Ovary (tissue), 3 donors: ENCODE measurements around the gene DCLK3.

Source experiments
- POLR2A ChIP-seq: fragments of 450-650 bp; IDR thresholded peaks from one replicate; pipeline ENCODE4 v1.6.1; 2017; ENCODE audit warnings: antibody characterized with exemption, mild to moderate bottlenecking, moderate library complexity
- TF ChIP-seq, protein P1 (sequence below), 3 donors: fragments of 450-650 bp in 2 of 3; fragments of 200-600 bp in 1 of 3; IDR thresholded peaks; one replicate each; pipeline versions ENCODE4 v1.5.1 to v1.8.0; 2016 to 2022; ENCODE audit warnings: antibody characterized with exemption in 3 of 3, mild to moderate bottlenecking in 1 of 3
- donor health status: DM: no; HTN: no; CAD: no.

DNA sequence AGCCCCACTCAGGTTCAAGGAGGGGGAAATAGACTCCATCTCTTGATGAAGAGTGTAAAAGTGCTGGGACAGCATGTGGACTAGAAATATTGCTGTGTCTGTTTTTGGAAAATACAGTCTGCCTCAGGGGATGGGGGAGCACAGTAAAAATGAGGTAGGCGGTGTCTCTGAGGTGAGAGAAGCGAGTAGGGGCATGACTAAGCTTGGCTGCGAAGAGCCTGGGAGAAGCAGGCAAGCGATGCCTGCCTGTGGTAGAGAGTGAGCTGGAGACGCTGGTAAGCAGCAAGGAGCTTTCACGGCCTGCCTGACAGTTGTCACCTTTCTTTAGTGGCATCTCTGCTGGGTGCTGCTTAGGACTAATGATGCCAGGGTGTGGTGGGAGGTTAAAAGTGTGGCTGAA is 49.0 kb upstream of the DCLK3 start:
- TF ChIP-seq POLR2A: no peak
- TF ChIP-seq, protein P1, sequence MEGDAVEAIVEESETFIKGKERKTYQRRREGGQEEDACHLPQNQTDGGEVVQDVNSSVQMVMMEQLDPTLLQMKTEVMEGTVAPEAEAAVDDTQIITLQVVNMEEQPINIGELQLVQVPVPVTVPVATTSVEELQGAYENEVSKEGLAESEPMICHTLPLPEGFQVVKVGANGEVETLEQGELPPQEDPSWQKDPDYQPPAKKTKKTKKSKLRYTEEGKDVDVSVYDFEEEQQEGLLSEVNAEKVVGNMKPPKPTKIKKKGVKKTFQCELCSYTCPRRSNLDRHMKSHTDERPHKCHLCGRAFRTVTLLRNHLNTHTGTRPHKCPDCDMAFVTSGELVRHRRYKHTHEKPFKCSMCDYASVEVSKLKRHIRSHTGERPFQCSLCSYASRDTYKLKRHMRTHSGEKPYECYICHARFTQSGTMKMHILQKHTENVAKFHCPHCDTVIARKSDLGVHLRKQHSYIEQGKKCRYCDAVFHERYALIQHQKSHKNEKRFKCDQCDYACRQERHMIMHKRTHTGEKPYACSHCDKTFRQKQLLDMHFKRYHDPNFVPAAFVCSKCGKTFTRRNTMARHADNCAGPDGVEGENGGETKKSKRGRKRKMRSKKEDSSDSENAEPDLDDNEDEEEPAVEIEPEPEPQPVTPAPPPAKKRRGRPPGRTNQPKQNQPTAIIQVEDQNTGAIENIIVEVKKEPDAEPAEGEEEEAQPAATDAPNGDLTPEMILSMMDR (IDR thresholded peaks at IDR 0.05): no peak
